ENCODE results near the gene NEDD4L. TPM values are rescaled to one million over a fixed set of nuclear protein-coding genes. Genes with fewer than 3 reads are reported as not detected.

NEDD4L gene
- polyA plus RNA-seq, 1 donor = 140 TPM

GRCh38 chr18:58091099-58091611, 47.1 kb downstream of the NEDD4L start:
- no peak for DNase-seq

- no peak for DNase-seq
These were observed 49.3 kb downstream of the NEDD4L start for GRCh38 chr18:58093311-58093803.

DNA sequence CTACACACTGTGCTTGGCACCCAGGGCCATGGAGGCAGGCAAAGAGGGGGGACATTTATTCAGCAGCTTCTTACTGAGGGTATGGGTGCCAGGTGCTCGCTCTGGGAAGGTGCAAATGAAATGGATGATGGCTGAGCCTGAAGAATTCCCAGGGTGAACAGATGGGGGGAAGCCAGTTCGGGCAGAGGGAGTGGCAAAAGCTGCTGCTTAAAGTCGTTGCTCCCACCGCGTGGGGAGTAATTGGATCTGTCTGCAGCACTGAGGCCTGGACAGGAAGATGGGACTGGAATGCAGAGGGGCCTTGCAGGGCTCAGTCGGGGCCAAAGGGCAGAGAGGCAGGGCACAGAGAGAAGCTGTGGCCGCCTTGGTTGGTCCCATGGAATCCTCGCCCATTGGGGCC, 51.2 kb downstream of the NEDD4L start:
- no peak for DNase-seq

- no peak for DNase-seq
These were observed 51.6 kb downstream of the NEDD4L start for GRCh38 chr18:58095655-58096054.

DNA sequence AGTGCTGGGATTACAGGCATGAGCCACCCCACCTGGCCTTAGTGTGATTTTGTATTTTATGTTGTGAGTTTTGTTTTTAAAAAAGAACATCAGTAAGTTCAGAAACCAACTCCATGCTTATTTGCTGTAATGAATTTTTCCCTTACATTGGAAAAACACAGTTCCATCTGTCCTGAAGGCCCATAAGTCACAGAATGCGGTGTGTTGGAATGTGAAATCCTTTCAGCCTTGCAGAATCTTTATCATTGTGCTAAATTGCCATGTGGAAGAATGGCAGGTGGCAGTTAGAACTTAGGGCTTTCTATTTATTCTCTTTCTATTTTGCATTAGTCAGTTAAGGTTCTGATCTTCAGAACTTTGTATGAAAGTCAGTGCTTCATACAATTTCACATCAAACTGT, 52.6 kb downstream of the NEDD4L start:
- DNase-seq = no peak

DNA sequence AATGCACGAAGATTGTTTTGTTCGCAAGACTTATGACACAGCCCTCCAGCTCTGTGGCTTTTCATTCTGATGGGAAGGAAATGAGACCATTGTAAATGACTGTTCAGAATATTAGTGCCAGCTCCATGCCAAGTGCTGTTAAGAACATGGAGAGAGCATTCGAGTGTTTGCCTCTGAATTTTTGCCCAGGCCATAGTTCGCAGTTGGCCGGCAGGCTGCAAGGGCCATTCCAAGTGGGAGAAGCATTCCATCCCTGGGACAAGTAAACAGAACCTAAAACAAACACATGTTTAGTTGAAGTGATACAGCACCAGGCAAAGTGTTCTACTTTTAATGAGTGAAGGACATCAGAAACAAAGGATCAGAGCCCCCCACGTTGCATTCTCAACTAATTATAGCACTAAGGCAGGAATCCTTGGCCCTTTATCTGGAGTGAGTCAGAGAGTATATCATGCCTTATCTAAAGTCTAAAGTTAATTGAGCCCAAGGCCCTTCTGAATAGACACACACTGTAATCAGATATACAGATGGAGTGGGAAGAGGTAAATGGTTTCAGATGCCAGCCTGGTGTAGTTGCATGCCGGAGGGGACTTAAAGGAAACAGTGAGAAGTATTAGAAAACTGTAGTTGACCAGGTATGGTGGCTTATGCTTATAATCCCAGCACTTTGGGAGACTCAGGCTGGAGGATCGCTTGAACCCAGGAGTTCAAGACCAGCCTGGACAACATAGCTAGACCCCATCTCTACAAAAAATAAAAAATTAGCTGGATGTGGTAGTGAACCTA, 53.3 kb downstream of the NEDD4L start:
- no peak for DNase-seq

- DNase-seq = no peak
These were observed 53.8 kb downstream of the NEDD4L start for GRCh38 chr18:58097907-58098166.

- DNase-seq = no peak
These were observed 54.7 kb downstream of the NEDD4L start for GRCh38 chr18:58098706-58099105.

DNA sequence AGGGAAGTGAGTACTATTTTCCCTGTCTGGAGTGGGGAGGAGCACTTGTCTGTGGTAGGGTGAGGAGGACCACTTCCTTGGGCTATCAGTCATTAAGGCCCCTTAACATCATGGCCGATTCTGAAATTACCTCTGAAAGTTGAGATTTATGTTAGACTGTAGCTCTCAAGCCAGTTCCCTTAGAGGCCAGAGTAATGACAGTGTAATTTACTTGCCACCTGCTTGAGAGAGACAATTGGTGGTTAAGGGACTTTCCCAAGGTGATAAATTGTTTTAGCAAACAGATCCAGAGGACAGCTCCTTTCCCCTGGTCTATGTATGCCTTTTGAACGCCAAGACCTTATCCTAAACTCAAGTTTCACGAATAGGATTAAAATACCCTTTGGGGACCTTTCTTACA, 56.1 kb downstream of the NEDD4L start:
- no peak for DNase-seq

DNA sequence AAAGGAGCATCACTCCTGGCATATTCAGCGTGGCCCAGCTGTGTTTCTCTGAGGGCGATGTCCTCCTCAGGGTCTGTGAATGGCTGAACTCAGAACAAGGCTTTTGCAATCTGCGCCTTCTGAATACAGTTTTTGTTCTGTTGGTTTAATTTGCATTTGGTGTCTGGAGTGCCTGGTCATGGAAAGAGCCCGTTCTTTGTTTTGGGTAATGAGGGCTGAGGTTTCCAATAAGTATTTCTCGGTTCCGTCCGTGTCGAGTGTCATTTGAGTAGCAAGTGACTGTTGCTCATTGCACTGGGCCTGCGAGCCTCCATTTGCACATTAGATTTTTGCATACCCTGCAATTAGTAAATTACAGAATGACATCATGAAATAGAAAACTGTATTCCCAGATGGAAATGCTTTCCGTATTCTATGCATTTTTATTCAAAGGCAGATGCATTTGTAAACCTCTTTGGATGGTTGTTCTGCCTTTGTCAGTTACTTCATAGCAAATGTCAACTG, 57.3 kb downstream of the NEDD4L start:
- DNase-seq = no peak

DNA sequence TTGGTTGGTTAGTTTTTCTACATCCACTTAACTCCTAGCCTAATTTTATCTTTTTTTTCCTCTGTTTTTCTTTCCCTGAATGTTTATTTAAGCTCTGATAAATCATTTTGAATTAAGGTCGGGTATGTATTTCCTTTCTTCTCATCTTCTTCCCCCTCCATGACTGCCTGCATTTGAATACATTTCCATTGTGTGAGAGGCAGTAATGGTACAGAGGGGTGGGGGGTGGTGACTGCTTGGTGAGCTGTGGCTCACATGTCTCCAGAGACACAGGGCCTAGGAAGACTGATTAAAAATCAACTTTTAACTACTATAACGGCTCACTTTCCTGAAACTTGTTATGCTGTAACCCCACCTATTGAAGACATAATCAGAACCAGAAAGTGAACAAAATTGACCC, 58.0 kb downstream of the NEDD4L start:
- DNase-seq = no peak

DNA sequence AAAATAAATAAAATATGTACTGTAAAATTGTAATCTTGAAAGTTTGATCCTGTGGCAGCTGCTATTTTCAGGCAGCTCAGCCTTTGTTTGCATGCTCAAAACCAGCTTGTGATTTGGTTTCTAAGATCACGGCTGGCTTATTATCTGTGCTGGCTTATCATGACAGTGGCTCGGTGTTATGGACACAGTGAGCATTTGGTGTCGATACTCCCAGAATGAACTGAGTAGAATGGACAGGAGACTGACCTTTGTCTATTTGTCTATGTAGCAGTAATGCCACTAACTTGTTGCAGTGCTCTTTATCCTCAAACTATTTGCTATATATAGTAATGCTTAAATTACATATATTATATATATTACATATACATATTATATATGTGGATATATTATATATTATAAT, 58.8 kb downstream of the NEDD4L start:
- DNase-seq = no peak

GRCh38 chr18:58103339-58103985, 59.4 kb downstream of the NEDD4L start:
- no peak for DNase-seq

DNA sequence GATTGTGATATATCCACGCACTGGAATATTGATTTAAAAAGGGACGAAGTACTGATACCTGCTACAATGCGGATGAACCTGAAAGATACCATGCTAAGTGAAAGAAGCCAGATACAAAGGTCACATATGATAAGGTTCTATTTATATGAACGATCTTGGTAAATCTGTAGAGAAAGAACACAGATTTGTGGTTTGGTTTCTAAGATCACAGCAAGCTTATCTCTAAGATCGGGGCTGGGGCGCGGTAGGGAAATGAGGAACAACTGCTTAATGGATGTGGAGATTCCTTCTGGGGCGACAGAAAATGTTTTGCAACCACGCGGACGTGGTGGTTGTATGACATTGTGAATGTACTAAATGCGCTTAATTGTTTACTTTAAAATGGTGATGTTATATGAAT, 60.1 kb downstream of the NEDD4L start:
- no peak for DNase-seq

DNA sequence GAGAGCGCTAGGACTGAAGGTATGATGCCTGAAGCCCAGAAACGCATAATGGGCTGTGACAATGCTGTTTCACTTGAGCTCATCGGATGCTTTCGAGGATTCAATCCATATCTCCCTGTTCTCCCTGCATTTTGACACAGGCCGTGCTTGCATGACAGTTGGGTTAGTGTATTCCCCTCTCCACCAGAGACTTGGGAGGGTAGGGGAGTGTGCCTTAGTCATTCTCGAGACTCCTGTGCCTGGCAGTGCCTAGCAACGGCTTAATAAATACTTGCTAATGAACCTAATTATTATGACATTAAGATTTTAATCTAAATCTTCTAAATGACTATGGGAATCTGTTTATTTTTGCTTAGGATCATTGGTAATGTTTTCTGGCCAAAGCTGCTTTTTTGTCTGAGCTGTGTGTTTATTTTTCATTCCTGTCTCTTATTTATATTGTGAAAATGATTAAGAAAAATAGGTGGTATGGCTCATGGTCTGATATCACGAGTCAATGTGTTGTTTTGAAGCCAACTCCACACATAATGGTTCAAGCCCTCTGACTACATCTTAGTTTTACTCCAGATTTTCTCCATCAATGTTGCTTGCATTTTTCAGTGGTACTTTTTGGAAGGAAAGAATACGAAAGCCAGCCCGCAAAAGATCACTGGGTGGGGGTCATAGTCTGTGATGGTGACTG, 61.3 kb downstream of the NEDD4L start:
- DNase-seq = no peak

GRCh38 chr18:58105888-58106260, 61.8 kb downstream of the NEDD4L start:
- no peak for DNase-seq

- no peak for DNase-seq
These were observed 62.5 kb downstream of the NEDD4L start for GRCh38 chr18:58106289-58107070.

DNA sequence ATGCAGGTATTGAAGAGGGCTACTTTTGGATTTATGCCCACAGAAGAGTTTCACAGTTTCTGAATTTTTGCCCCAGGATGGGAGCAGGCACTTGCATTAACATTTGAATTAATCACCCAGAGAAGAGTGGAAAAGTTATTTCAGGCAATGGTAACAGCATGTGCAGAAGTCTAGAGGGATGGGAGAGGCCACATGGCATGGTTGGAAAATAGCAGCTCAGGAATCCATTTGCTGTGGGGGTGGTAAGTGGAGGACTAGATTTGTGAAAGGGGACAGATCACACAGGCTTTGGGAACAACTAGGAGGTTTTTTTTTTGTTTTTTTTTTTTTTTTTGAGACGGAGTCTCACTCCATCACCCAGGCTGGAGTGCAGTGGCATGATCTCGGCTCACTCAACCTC, 65.2 kb downstream of the NEDD4L start:
- no peak for DNase-seq

DNA sequence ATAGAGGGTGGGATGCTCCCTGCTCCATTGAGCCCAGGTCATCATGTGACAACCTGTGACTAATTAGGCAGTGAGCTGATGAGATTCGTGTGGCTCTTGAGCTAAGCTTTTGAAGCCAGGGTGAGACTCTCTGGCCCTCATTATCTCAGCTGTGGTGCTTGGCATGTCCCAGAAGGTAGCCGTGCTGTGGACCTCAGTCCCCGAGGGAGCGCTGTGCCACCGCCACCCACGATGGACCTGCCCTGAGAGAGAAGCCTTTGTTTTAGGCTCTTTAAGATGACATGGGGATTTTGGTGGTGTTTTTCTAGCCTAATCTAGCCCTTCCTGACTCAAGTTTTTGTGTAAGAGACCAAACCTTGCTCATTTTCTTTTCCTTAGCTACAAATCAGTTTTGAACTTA, 66.4 kb downstream of the NEDD4L start:
- DNase-seq = no peak

DNA sequence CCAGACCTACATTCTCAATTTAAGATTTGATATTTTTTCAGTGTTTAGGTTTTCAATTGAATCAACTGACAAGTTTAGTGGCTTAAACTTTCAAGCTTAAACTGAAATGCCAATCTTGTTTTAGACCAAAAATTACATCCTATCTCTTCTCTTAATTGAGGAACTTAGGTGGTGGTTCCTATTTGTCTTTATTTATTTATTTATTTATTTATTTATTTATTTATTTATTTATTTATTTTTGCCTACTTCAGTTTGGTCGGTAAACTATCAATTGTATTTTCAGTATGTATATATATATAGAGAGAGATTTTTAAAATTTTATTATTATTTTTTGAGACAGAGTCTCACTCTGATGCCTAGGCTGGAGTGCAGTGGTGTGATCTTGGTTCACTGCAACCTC, 68.1 kb downstream of the NEDD4L start:
- no peak for DNase-seq

GRCh38 chr18:58113337-58113736, 69.3 kb downstream of the NEDD4L start:
- DNase-seq = no peak

DNA sequence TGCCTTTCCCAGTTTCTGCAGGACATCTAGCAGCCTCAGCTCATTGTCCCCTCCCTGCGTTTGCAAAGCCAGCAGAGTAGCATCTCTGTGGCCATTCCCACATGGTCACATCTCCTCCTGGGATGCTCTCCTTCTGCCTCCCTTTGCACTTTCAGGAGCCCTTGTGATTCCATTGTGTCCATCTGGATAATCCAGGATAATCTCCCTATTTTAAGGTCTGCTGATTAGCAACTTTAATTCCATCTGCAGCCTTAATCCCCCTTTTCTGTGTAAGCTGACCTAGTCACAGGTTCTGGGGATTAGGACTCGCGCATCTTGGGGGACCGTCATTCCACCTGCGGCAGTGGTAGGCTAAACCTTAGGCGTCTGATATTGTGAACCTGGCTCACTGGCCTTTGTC, 70.7 kb downstream of the NEDD4L start:
- DNase-seq = no peak

All from left kidney (tissue), 2 donors.